Hepatocyte (in vitro differentiated cells): Measurements from ENCODE around the gene CORO1C.

Experiments
- CTCF ChIP-seq: fragments of 200-600 bp; sonication (generic); IDR thresholded peaks from 2 replicates; pipeline ENCODE4 v1.5.1; 2016; ENCODE audit warnings: antibody characterized with exemption, mild to moderate bottlenecking; ENCODE audit not compliant: poor library complexity
- EZH2 ChIP-seq: fragments of 200-600 bp; sonication (generic); IDR thresholded peaks from 2 replicates; pipeline ENCODE4 v1.6.1; 2016; ENCODE audit warnings: antibody characterized with exemption, mild to moderate bottlenecking, borderline replicate concordance

GRCh38 chr12:108599541-108599940, 131.8 kb downstream of the CORO1C start:
- no peak for TF ChIP-seq CTCF
- TF ChIP-seq EZH2, result no peak
